Measurements from ENCODE around the gene MUC5AC. TPM values are rescaled to one million over a fixed set of nuclear protein-coding genes. Genes with fewer than 3 reads are reported as not detected.

The MUC5AC gene
- polyA plus RNA-seq, 1 donor (not counting 4 experiments of a cell fraction or from before 2014, with no cell fraction given), result not detected

GRCh38 chr11:1122664-1123002 is 35.1 kb upstream of the MUC5AC start:
- TF ChIP-seq EZH2 (IDR thresholded peaks at IDR 0.05; ENCODE audit: low read length), result no peak
- TF ChIP-seq, protein P1, sequence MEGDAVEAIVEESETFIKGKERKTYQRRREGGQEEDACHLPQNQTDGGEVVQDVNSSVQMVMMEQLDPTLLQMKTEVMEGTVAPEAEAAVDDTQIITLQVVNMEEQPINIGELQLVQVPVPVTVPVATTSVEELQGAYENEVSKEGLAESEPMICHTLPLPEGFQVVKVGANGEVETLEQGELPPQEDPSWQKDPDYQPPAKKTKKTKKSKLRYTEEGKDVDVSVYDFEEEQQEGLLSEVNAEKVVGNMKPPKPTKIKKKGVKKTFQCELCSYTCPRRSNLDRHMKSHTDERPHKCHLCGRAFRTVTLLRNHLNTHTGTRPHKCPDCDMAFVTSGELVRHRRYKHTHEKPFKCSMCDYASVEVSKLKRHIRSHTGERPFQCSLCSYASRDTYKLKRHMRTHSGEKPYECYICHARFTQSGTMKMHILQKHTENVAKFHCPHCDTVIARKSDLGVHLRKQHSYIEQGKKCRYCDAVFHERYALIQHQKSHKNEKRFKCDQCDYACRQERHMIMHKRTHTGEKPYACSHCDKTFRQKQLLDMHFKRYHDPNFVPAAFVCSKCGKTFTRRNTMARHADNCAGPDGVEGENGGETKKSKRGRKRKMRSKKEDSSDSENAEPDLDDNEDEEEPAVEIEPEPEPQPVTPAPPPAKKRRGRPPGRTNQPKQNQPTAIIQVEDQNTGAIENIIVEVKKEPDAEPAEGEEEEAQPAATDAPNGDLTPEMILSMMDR (optimal IDR thresholded peaks at IDR 0.05 in 1 of 3, IDR thresholded peaks at IDR 0.05 in 1 of 3, conservative IDR thresholded peaks at IDR 0.05 in 1 of 3; ENCODE audit: extremely low read depth in 1 of 3, insufficient read depth in 2 of 3, low read length in 3 of 3), result no peak
- Histone ChIP-seq H2AFZ (ENCODE audit: control insufficient read depth, low read length) (no peak overlapping the region), H4K20me1 (ENCODE audit: control insufficient read depth, extremely low read depth, insufficient read depth, low read length) (no peaks in the 10 kb centered on the region), H3K4me3 (ENCODE audit: control insufficient read depth in 2 of 3, extremely low read depth in 1 of 3, insufficient read depth in 2 of 3, low read depth in 1 of 3, low read length in 3 of 3) (no peak overlapping the region), H3K27me3 (ENCODE audit: control insufficient read depth, extremely low read depth, insufficient read depth, low read length) (no peaks in the 10 kb centered on the region), H3K9ac (ENCODE audit: control insufficient read depth, extremely low read depth, insufficient read depth, low read length) (no peak overlapping the region), H3K9me1 (ENCODE audit: control insufficient read depth, extremely low read depth, insufficient read depth, low read length) (no peaks in the 10 kb centered on the region), H3K79me2 (ENCODE audit: control insufficient read depth, insufficient read depth, low read length) (no peaks in the 10 kb centered on the region), H3K4me1 (ENCODE audit: control insufficient read depth, extremely low read depth, insufficient read depth, low read length) (no peaks in the 10 kb centered on the region), H3K4me2 (ENCODE audit: control insufficient read depth, extremely low read depth, insufficient read depth, low read depth, low read length) (no peak overlapping the region), H3K36me3 (ENCODE audit: control insufficient read depth in 2 of 2, extremely low read depth in 1 of 2, insufficient read depth in 2 of 2, low read length in 2 of 2) (no peaks in the 10 kb centered on the region), H3K9me3 (ENCODE audit: control insufficient read depth, low read depth, low read length) (no peaks in the 10 kb centered on the region), H3K27ac (ENCODE audit: control insufficient read depth, insufficient read depth, low read length) (no peak overlapping the region)
- FAIRE-seq (no peak), DNase-seq (ENCODE audit: low read depth, low spot score) (no peak)
- dilution Hi-C loops (cut with MboI; ENCODE audit: extremely low pct_ligation_motif_present, low sequenced_read_pairs), result no loop called here

- Histone ChIP-seq H3K27me3 (ENCODE audit: control insufficient read depth, extremely low read depth, insufficient read depth, low read length) (no peaks in the 10 kb centered on the region), H3K4me3 (ENCODE audit: control insufficient read depth in 2 of 3, extremely low read depth in 1 of 3, insufficient read depth in 2 of 3, low read depth in 1 of 3, low read length in 3 of 3) (no peak overlapping the region)
- FAIRE-seq, result no peak
These were observed 33.8 kb upstream of the MUC5AC start for GRCh38 chr11:1123970-1124369.

More at GRCh38 chr11:1123970-1124369, 33.8 kb upstream of the MUC5AC start:
- Histone ChIP-seq H3K36me3 (ENCODE audit: control insufficient read depth in 2 of 2, extremely low read depth in 1 of 2, insufficient read depth in 2 of 2, low read length in 2 of 2) (no peaks in the 10 kb centered on the region), H3K9ac (ENCODE audit: control insufficient read depth, extremely low read depth, insufficient read depth, low read length) (no peak overlapping the region), H4K20me1 (ENCODE audit: control insufficient read depth, extremely low read depth, insufficient read depth, low read length) (no peaks in the 10 kb centered on the region), H3K79me2 (ENCODE audit: control insufficient read depth, insufficient read depth, low read length) (no peaks in the 10 kb centered on the region), H3K9me3 (ENCODE audit: control insufficient read depth, low read depth, low read length) (no peaks in the 10 kb centered on the region), H3K9me1 (ENCODE audit: control insufficient read depth, extremely low read depth, insufficient read depth, low read length) (no peaks in the 10 kb centered on the region), H3K4me2 (ENCODE audit: control insufficient read depth, extremely low read depth, insufficient read depth, low read depth, low read length) (no peak overlapping the region), H3K27ac (ENCODE audit: control insufficient read depth, insufficient read depth, low read length) (no peak overlapping the region), H3K4me1 (ENCODE audit: control insufficient read depth, extremely low read depth, insufficient read depth, low read length) (no peaks in the 10 kb centered on the region), H2AFZ (ENCODE audit: control insufficient read depth, low read length) (no peak overlapping the region)
- TF ChIP-seq, protein P1 (optimal IDR thresholded peaks at IDR 0.05 in 1 of 3, IDR thresholded peaks at IDR 0.05 in 1 of 3, conservative IDR thresholded peaks at IDR 0.05 in 1 of 3; ENCODE audit: extremely low read depth in 1 of 3, insufficient read depth in 2 of 3, low read length in 3 of 3), result no peak
- dilution Hi-C loops (cut with MboI; ENCODE audit: extremely low pct_ligation_motif_present, low sequenced_read_pairs), result no loop called here
- no peak for DNase-seq (ENCODE audit: low read depth, low spot score)
